Stimulated activated CD8-positive, alpha-beta memory T cell treated with anti-CD3 and anti-CD28 coated beads, Interleukin-12 subunit alpha, Interleukin-12 subunit beta, amount 100 ng/mL, for 4 hours (primary cell): Measurements from ENCODE around the gene RSBN1L.

ENCODE experiments used
- DNase-seq: peaks from one replicate; pipeline ENCODE4 v3.0.0-alpha.2; 2020; ENCODE audit warnings: low read depth

Gene RSBN1L

DNA sequence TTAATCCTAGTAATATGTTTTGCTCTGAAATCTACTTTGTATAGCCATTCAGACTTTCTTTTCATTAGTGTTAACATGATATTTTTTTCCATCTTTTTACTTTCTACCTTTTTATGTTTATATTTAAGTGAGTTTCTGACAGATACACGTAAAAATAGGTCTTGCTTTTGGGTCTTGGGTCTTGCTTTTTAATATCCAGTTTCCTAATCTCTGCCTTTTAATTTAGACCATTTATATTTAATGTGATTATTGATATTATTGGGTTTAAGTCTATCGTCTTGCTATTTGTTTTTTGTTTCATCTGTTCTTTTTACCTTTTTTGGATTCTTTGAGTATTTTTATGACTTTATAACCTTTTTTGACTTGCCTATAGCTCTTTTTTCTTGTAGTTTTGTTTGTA lies 110.2 kb downstream of the RSBN1L start:
- DNase-seq = no peak

DNA sequence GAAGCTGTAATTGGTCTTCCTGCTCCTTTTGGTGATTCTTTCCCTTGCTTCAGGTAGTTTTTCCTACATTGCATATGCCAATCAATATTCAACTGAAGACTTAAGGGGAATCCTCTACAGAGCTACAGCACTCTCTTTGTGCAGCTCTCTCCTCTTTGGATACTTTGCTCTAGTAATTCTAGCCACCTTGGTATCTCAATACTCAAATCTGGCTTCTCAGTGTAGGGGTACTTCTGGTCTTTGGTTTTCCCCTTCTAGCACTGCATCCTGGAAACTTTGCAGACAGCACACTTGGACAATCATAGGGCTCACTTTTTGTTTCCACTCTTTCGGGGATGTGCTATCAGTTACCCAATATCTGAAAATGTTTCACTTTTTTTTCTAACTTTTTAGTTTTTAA lies 112.3 kb downstream of the RSBN1L start:
- DNase-seq = no peak

DNA sequence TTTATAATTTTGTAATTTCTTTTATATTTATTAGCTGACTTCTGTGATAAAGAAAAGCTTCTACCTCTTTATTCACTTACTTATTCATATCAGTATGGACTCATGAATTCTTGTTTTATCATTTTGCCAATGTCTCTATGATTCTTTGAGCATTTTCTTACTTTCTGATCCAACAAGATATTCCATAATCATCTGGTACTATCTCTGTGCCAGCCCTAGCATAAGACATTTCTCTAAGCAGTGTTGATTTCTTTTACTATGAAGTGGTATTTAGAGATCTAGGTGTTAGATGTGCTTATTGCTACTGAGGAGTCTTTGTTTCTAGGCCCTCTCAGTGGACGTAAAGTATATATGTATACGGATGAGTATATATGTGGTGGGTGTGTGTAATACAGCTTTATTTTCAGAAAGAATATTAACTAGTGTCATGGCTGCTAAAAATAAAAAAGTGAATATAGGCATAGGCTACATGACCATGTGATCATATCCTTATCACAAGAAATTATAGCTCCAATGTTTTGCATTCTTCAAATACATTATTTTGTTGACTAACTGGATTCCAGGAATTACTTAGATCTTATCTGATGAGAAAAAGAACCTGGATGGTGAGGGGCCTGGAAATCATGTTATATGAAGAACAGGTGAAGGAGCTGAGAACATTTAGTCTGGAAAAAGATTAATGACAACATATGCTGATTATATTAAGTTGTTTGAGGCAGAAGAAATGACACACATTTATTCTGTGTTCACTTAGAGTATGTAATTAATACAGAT lies 115.4 kb downstream of the RSBN1L start:
- no peak for DNase-seq

DNA sequence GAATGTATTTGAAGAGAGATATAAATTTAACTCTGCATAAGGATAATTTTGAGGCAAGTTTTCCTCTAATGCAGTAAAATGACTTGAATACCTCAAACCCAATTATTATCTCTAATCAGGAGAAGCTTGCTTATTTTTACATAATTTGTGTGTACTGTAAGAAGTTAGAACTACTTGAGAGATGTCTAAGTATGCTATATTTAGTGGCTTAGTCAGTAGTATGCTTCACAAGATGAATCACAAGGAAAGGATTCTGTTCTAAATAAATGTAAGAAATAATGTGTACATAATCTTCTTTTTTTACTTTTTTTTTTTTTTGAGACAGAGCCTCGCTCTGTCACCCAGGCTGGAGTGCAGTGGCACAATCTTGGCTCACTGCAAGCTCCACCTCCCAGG lies 116.0 kb downstream of the RSBN1L start:
- DNase-seq = no peak

DNA sequence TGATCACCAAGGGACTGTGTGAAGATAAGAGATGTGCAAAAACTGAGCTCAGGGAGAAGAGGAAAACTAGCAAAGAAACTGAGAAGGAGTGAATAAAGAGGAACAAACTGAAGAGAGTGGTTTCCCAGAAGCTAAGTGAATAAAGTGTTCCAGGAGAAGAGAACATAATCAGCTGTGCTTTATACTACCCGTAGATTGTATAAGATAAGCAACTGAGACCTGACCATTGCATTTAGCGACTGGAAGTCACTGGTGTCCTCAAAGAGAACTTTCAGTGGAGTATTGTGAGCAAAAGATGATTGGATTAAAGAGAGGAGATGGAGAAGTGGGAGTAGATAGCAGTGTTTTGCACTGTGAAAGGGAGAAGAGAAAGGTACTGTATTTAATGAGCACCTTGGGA lies 116.9 kb downstream of the RSBN1L start:
- DNase-seq = no peak

DNA sequence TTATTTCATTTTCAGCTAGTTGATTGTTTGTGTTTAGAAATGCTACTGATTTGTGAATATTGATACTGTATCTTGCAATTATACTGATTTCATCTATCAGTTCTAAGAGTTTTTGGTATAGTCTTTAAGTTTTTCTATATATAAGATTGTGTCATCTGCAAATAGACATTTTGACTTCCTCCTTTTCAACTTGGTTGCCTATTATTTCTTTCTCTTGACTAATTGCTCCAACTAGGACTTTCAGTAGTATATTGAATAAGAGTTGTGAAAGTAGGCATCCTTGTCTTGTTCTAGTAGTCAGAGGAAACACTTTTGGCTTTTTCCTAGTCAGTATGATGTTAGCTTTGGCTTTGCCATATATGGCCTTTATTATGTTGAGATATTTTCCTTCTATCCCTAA lies 122.8 kb downstream of the RSBN1L start:
- no peak for DNase-seq

DNA sequence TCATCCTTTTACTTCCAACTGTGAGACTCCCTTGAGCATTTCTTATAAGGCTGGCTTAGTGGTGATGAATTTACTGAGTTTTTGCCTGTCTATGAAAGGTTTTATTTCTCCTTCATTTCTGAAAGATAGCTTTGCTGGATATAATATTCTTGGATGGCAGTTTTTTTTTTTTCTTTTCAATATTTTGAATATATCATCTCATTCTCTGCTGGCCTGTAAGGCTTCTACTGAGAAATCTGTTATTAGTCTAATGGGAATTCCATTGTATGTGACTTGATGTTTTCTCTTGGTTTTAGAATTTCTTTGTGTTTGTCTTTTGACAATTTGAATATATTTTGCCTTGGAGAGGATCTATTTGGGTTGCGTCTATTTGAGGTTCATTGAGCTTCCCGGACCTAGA lies 124.7 kb downstream of the RSBN1L start:
- no peak for DNase-seq

DNA sequence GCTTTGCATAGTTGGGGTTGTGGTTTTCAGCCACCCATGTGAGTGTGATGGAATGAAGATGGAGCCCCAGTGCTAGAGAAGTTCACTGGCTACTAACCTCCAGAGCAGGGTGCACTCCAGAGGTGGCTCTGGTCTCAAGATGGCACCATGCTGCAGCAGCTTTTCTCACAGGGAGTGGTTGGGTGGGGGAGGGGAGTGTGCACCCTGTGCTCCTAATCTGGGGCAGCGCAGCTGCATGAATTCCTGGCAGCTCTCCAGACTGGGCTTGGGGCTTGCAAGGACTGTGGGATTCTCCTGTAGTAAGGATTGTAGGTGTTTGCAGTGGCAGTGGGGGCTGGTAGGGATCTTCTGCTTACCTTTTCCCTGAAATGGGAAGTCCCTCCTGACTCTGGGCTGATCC lies 126.0 kb downstream of the RSBN1L start:
- DNase-seq = no peak

DNA sequence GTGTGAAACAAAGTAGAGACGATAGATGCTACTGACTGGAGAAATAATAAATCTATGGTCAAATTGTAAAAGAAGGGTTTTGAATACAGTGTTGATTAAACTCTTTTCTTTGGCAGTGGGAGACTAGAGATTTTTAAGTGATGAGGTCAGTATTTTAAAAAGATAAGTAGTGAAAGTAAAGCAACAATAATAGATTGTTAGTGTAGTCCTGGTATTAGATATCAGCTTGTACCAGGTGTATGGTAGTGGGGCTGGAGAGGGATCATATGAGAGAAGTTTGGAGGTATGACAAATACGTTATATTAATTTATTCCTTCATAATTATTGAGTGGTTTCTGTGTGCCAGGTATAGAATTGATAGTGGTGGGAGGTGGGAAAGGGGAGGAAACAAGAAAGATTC lies 127.5 kb downstream of the RSBN1L start:
- DNase-seq = no peak

DNA sequence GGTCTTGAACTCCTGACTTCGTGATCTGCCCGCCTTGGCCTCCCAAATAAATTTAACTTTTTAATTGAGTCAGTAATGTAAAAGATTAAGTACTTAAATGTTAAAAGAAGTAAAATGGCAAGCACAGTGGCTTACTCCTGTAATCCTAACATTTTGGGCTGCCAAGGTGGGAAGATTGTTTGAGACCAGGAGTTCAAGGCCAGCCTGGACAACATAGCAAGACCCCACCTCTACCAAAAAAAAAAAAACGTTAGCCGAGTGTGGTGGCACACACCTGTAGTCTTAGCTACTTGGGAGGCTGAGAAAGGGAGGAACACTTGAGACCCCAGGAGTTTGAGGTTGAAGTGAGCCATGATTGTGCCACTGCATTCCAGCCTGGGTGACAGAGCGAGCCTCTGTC lies 128.4 kb downstream of the RSBN1L start:
- DNase-seq = no peak

DNA sequence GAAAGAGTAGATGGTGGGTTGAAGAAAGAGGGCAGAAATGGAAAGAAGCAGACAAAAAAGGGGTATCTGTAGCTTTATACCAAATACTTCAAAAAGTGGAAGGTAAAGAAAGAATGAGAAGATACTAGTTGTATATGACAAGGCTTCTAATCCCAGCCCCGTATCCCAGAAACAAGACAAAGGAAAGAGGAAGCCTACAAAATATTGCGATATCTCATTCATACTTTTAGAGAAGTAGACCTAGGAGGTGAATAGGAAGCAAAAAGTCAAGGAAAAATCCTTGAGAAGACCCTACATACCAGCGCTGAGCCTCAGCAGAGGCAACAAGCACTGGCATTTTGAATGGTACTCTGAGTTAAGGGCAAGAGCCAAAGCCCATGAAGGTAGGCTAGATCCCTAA lies 128.9 kb downstream of the RSBN1L start:
- DNase-seq = no peak

DNA sequence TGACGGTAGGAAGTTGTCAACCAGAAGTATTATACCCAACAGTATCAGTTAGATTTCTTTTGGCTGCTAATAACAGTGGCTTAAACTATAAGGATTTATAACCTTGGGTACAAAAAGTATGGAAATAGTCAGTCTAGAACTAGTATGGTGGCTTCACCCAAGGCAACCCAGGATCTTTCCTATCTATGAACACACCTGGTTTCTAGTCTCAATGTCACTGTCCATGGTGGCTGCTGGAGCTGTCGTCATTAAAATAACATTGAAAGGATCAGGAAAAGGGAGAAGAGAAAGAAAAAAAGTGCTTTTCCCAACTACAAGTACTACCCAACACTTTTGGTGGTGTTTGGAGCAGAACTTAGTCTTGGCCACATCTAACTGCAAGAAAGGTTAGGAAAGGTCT lies 130.0 kb downstream of the RSBN1L start:
- no peak for DNase-seq

DNA sequence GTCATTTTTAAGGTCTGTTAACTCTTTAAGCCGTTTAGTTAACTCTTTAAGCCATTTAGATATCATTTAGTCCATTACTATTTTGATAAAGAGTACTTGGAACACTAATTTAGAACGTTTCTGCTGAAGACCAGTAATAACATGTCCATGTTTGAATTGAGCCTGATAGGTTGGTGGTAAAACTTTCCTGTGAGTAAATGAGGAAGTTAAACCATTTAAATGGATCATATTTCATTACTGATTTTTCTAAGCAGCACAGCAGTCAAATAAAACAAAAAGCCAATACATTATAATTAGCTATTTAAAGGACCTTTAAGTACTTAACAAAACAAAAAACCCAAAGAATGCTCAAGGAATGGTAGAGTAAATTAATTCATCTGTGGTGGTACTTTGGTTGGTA lies 131.7 kb downstream of the RSBN1L start:
- no peak for DNase-seq

DNA sequence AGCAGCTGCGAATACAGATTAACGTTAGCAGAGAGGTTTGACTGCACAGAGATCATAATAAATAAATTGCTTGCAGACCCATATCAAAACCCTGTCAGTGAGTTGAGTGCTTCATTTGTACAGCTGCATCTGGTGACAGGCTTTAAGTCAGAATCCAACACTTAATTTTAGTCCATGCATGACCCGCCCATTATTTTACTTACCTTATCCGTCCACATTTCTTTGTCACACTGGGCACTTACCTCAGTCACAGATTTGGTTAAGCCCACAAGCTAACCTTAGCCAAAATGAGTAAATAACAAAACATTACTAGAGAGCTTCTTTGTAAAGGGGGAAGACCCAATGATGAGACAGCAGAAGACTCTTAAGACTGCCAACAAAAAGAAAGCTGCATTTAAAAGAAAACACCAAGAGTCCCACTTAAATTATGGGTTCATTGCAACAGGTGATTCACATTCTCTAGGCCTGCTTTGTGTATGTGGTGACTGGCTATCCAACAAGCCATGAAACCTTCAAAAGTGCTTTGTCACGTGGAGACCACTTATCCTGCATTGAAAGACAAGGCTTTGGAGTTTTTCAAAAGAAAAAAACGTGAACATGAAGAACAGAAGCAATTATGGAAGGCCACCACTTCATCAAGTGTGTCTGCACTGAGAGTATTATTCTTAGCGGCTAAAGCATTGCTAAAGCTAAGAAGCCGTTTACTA lies 134.5 kb downstream of the RSBN1L start:
- no peak for DNase-seq

DNA sequence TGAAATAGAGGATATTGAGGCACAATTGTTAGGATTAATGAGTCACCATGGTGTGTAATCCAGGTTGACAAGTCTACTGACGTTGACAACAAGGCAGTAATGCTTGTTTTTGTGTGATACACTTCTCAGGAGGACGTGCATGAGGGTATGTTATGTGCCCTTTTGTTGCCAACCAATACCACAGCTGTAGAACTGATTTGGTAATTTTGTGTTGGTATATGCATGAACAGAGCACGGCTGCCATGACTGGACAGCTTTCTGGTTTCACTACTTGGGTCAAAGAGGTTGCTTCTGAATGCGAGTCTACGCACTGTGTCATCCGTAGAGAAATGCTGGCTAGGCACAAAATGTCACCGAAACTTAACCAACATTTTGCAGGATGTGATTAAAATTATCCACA lies 135.2 kb downstream of the RSBN1L start:
- no peak for DNase-seq

DNA sequence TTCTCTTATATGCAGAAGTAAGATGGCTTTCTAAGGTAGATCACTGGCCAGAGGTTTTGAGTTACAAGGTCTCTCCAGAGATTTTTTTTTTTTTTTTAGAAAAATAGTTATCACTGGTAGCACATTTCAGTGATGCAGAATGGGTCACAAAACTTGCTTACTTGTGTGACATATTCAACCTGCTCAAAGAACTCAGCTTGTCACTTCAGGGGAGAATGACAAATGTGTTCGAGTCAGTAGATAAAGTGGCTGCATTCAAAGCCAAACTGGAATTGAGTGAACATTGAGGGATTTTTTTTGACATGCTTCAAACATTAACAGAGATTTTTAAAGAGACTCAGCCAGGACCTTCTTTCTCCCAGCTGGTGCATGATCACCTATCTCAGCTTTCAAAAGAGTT lies 135.7 kb downstream of the RSBN1L start:
- no peak for DNase-seq
